HG02623 (cell line): ENCODE results near the gene GUCD1.
"Not testable (repeated sequence)": the region's sequence is repeated elsewhere in the genome, so short reads cannot be mapped to it uniquely, and the experiment has no call there.

ENCODE experiments used
- ATAC-seq: cut with Tn5 transposase; IDR thresholded peaks from one replicate; pipeline ENCODE4 v1.9.1; 2021; ENCODE audit warnings: moderate library complexity; ENCODE audit not compliant: unreplicated experiment

GUCD1 gene

DNA sequence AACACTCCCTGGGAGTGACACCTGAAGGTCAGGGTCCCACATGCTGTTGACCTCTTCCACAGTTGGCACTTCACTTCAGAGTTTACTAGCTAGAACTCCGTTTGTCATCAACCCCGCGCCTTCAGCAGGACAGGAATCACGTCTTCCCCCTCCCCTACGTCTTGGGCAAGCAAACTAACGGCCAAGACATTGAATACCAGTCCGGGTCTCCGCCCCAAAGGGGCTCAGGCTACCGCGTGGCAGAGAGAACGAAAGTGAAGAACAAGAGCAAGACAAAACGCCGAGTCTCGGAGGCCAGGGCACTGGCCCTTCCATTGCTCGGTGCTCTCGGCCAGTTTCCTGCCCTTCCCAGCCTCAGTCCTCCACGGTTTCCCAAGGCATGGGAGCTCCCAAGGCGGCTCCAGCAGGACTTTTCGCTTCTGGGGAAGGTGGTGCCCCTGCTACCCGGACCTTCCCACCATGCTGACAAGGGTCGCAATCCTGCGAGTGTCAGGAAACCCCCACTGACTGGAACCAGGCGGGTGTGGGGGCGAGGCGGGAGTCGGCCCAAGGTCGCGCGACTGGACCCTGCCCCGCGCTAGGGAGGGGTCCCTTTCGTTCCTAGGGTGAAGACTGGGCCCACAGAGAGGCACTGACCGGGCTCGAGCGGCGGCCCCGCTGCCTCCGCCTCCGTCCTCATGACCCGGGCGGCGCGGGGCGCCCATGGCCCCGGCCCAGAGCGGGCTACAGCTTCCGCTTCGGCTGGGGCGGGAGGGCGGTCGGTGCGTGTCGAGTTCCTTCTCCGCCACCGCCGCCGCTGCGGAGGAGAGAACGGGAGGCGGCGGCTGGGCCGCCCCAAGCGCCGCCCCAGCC lies at the start of gene GUCD1:
Gene GUCD1, minus strand, starts transcription at position 826 of the 852 bp plus-strand sequence. Its CDS starts 147 bp downstream, at position 679.
- ATAC-seq = no peak

DNA sequence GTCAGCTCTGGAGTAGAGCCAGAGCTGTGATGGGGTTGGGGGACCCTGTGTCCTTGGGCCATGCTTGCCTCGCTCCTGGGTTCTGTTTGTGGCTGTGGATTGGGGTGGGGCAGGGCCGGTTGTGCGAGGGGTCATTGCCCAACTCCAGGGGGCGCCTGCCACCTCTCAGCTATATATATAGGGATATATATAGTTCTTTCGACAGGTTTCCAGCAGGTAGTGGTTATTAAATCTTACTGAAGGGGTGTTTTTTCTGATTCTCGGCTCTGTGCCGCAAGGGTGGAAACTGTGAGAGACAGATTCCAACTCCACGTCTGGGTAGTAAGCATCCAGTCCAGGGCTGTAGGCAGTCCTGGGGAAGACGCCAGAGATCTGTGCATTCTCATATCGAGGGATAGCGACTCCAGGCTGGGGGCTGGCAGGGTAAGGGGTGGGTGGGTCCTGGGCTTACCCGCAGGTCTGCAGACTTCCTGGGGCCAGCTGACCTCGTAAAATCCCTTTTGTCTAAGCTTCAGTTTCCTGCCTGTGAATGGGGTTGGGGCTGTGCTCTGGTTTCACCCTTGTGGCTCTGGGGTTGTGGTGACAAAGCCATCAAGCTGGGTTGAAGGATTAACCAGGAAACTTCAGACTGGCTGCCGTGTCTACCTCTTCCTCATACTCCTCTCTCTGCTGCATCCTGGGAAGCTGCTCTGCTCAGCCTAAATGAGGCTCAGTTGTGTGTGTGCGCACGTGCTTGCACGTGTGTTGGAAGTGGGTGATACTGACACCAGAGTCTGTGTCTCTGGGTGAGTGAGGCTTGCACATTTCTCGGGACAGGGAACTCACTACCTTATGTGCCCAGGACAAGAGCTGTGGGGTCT lies 49.1 kb upstream of the GUCD1 start:
- ATAC-seq = not testable (repeated sequence)

DNA sequence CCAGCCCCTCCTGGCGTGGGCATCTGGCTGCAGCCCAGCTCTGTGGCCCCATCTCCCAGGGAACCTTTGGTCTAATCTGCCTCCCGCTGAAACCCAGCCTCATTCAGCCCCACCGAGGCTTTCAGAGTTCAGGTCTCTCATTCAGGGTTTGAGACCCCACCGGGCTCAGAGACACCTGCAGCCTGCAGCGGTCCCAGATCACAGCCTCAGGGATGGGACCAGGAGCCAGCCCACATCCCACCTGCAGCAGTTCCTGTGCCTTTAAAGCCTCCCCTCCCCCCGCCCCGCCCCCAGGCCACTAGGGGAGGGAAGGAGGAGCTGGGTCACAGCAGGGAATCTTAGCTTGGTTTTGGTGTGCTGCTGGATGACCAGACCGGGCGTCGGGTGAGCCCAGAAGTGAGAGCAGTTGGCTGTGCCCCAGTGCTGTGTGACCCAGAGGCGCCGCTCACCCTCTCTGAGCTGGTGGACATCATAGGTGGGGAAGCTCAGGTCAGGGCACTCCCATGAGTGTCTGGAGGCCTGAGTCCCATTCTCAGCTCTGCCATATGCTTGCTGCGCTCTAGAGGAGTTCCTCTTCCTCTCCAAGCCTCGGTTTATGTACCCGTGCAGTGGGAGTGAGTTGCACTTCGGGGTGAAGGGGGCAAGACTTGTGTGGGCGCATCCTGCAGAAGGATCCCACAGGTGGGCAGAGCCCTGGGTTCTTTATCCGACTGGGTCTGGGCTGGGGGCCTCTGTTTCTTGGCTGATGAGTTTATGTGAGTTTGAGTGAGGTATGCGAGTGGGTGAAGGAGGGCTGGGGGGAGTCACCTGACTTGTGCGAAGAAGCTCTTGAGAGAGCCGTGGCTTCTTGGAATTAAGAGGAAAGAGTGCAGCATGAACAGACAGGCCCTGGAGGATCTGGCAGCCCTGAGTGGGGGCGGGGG lies 48.2 kb upstream of the GUCD1 start, which contains the start of gene GGT1:
Gene GGT1, plus strand, starts transcription at position 347 of the 923 bp plus-strand sequence. CDS start 7,889 bp downstream, outside the sequence.
- ATAC-seq = not testable (repeated sequence)

DNA sequence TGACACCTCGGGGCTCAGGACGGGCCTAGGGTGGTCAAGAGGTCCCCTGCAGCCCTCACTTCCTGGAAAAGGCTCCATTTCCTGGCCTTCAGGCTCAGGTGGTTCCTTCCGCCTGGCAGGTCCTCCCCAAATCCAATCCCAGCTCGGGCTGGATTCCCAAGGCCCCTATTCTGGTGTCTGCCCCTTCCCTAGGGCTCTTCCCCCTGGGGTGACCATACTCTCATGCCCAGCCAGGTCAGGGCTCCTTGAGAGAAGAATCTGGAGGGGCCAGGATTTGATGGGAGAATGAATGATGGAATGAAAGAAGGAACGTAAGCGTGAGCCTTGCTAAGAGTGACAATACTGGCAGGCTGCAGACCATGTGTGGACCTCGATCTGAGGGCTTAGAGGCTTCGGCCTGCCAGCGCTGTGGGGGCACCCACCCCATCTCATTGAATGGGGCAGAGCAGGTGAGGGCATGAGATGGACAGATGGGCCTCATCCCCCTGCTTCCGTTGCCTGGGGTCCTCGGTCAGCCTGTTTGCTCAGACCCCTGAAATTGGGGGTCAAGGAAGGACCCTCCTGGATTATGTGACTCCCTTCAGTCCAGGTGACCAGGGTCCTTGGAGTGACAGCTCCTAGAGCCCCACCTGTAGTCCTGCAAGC lies 47.3 kb upstream of the GUCD1 start:
- ATAC-seq = not testable (repeated sequence)

DNA sequence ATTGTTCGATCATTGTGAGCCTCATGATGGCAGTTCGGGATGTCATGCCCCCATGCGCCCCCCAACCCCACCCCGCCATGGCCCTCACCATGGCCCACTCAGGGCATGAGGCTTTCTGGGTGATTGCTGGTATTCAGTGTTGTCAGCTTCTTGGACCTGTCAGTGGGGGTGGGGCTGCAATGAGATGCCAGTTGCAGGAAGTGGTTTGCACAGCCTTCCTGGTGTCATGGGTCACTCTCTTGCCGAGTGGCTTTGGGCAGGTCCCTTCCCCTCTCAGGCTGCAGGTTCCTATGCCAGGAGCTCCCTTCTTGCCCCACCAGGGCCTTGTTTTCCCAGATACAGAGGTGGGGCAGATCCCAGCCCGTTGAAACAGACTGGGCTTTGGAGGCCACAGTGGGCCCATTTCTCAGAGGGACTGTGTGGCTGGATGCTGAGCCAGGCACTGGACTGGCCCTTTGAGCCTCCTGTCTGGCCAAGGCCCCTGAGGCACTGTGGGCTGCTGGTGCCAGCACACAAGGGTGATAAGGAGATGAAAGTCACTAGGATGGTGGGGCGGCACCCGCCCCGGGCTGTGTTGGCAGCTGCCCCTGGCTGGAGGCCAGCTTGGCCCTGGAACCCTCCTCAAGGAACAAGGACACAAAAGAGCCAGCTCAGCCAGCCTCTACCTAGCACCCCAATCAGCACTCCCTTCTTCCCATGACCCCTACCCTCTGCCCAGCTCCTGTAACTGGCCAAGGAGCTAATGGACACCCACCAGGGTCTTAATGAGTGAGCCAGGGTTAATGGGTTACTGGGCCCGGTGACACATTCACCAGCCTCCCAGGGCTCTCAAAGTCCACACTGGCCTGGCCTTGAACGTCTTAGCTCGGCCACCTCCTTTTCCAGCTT lies 46.5 kb upstream of the GUCD1 start:
- ATAC-seq = no peak

DNA sequence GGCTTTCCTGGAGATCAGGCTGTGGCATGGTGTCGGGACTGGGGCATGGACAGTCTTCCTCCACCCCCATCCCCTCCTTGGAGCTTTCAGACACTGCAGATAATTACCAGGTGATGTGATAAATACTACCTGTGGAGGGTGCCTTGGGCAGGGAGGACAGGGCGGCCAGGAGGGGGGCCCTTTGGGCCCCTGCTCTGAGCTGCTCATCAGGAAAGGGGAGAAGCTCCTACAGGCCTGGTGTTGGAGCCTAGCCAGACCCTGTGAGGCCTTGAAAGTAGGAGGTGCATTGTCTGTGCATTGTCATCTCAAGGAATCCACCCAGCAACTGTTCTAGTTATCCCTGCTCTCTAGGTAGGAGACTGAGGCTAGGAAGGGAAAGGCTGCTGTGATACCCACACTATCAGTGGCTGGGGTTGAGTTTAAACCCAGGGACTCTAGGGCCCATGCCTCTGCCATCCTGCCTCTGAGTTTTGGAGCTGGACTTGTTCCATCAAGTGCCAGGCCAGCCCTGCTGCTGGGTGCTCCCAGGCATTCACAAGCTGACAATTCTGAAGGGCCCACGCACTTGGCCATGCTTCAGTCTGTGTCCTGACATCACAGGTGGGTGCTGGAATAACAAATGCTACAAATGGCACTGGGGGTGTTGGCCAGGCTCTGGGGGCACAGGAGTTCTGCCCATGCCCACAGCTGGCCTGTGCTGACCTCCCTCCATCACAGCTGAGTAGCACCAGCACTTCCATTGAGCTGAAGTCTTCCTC lies 45.2 kb upstream of the GUCD1 start:
- ATAC-seq = not testable (repeated sequence)

DNA sequence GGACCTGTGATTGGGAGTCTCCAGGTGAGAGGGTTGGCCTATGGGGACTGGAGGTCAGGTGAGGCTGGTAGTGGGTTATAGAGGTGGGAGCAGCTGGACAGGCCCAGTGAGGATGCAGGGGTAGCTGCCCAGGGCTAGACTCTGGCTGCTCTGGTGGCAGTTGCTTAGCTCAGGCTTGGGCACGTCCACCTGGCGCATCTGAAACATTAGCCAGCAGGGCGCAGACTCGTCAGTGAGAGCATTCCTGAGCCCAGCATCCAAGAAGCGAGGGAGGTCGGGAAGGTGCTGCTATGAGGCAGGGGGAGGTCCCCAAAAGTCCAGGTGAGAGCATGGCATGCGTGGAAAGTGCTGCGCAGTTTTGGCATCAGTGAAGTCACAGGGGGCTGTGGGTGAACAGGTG lies 44.6 kb upstream of the GUCD1 start:
- no peak for ATAC-seq

DNA sequence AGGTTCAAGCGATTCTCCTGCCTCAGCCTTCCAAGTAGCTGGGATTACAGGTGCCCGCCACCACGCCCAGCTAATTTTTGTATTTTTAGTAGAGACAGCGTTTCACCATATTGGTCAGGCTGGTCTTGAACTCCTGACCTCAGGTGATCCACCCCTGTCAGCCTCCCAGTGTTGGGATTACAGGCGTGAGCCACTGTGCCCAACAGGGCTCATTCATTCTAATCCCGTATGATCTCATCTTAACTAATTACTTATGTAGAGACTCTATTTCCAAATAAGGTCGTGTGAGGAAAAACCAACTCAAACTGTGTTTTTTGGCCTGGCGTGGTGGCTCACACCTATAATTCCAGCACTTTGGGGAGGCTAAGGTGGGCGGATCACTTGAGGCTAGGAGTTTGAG lies 42.1 kb upstream of the GUCD1 start:
- ATAC-seq = not testable (repeated sequence)

DNA sequence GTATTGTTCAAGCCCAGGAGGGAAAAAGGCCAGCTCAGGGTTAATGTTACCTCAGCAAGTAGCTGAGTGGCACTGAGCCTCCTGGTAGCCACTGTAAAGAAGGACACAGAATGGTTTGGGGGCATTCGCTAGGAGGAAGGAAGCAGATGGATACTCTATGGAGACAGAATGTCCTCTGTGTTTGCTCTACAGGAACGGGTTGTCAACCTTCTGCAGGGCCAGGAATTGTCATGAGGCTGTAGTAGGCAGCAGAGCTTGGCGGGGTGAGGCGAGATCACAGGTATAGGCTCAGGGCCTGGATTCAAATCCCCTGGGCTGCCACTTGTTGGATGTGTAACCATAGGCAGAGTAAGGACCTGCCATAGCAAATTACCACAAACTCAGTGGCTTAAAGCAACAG lies 40.9 kb upstream of the GUCD1 start:
- no peak for ATAC-seq

DNA sequence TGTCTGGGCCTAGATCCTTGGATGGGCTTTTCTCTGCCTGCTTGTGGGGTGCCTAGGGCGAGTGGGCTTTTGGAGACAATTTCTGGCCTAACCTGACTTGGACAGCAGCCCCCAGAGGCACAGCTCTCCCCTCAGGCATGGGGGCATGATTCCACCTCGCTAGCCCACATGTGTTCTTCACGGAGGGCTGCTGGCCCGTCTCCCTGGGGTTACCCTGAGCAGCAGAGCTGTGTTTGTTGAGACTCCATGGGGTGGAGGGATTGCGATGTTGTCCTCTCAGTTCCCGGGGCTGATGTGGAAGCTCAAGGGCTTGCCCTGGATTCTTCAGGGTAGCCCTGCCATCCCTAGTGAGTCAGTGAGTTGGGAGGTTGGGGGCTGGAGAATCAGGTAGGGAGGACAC lies 40.3 kb upstream of the GUCD1 start:
- no peak for ATAC-seq

DNA sequence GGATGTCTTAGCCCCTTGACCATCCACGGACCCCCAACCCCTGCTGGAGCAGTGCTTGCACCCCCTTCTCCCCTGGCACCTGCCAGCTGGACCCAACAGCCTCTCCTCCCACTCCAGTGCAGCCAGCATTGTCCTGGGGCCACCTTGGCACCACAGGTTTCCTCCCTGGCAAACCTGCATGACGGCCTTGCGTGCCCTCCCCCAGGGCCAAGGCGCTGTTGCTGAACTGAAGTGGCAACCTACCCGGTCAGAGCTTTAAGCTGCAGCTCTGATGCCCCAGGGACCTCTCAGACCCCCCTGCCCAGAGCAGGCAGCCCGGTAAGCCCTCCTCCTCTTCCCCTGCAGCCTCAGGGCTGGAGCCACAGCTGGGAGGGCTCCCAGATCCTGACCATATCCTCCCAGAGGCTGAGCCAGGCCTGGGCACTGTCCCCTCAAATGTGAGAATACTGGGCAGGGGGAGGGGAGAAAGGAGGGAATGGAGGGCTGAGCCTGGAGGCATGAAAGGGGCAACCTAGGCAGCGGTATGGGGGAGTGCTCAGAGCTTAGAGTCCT lies 39.7 kb upstream of the GUCD1 start:
- ATAC-seq = no peak

DNA sequence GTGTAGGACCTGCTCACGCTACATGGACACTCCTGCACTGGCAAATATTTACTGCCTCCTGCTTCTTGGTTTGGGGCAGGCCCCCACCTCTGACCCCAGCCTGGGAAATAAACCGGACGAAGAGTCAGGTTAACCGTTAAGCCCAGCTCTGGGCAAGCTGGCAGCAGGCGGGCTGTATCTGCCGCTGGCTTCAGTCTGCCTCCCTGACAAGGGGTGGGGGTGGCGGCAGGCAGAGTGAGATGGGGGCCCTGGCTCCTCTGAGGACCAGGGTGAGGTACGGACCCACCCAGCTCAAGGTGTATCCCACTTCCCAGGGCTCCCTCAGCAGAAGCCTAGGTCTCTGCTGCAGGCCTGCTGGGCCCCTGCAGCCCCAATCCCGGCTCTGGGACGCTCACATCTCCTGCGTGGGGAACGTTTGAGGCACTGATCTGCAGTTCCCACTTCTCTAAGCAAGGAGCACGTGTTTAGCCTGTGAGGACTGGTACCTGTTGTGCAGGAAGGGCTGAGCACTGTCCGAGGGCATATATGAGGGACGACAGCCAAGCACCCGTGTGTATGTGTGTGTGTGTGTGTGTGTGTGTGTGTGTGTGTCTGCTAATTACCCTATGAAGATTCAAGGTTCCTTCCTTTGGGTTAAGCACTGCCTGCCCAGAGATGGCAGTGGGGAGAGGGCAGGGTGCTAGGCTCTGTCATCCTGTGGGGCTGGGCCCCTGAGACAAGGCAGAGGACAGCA lies 39.1 kb upstream of the GUCD1 start:
- ATAC-seq = no peak

DNA sequence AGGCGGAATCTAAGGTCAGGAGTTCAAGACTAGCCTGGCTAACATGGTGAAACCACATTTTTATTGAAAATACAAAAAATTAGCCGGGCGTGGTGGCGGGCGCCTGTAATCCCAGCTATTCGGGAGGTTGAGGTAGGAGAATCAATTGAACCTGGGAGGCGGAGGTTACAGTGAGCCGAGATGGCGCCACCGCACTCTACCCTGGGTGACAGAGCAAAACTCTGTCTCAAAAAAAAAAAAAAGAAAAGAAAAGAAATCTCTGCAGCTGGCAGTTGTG lies 38.6 kb upstream of the GUCD1 start:
- ATAC-seq = not testable (repeated sequence)

DNA sequence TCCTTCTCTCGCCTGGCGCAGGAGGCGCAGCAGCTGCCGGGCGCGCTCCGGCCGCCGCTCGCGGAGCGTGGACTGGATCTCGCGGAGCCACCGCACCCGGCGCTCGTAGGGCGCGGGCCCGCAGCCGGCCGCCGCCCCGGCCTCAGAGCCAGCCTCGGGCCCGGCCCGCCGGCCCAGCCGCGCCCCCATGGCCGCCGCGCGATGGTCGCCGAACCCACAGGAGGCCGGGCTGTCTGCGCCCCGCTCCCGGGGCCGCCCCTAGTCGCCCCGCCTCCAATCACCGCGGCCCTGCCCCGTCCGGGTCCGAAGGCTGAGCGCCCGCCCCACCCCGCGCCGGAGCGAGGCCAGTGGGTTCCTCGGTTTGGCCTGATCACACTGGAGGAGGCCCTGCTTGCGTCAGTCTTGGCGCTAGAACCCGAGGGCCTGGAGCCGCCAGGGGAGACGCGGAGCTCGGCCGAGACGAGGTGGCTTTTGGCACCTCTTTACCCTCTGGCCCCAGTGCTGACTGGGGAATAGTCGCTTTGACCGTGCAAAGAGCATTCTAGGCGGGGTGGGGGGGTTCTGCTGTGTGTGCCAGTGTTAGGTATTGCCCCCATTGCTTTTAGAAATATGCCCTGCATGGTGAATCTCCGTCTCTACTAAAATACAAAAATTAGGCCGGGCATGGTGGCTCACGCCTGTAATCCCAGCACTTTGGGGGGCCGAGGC lies 38.1 kb upstream of the GUCD1 start, which contains the start of gene LRRC75B:
Gene LRRC75B, minus strand, starts transcription at position 223 of the 708 bp plus-strand sequence. Its CDS starts 34 bp downstream, at position 189.
- peak; percentile 62 for ATAC-seq

DNA sequence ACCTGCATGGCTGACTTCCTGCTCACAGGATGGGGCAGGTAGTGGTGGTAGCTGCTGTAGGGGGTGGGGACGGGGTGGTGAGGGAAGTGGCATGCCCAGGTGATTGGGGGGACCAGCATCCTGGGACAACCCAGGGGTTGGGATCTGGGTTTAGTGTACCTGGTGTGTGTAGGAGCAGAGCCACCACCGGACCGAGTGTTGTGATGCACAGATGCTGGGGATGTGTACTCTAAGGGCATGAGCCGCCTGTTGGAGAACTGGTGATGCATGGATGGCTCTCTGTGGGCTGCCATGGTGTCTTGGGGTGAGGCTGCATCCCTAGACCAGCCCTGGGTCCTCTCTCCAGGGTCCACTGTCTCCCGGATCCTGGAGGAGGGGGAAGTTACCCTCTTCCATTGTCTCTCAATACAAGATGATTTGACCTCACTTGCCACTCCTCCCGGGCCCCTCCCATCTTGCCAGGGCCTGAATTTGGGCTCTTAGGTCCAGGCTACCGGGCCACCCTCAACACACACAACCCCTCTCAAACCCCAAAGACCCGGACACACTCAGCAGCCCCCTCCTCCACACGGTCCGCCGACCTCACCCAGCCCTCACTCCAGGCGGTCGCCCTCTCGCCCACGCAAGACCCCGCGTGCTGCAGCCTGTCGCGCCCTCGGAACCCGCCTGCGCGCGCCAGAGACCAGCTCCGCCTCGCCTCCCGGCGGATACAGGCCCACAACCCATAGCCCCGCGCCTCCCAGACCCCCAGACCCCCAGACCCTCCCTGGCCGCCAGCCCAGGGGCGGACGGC lies 37.3 kb upstream of the GUCD1 start:
- ATAC-seq = no peak

DNA sequence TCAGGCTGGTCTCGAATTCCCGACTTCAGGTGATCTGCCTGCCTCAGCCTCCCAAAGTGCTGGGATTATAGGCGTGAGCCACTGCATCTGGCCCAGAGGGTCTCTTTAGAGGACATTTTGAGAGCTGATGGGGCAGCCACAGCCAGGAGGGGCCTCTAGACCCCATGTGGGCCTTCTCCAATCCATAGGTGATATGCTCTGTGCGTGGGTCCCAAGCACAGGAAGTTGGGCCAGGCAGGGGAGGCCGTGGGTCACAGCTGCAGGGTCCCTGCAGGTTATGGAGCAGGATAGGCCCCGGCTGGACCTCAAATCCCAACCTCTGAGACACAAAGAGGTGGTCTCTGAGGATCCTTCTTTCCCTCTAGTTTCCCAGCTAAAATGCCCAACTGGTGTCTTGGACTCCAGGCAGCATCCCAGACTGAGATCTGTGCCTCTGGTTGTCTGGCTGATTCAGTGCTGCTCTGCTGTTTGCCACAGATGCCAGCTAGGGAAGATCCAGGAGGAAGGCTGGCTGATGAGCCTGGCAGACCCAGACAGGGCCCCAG lies 36.4 kb upstream of the GUCD1 start:
- no peak for ATAC-seq
